H9 (cell line): ENCODE results near the gene PIGW. TPM values are rescaled to one million over a fixed set of nuclear protein-coding genes. Genes with fewer than 3 reads are reported as not detected.

Experiments
- DNase-seq: peaks from one replicate; pipeline ENCODE4 v3.0.0-alpha.2; 2017
- H2AFZ ChIP-seq: one replicate; pipeline ENCODE4 v1.6.1; 2013; ENCODE audit warnings: mild to moderate bottlenecking, low read length, control low read depth, moderate library complexity
- H2AK5ac ChIP-seq: 2 replicates; pipeline ENCODE4 v1.6.1; 2013; ENCODE audit warnings: low read length, control low read depth, mixed read lengths; ENCODE audit not compliant: insufficient read length
- H2BK120ac ChIP-seq: one replicate; pipeline ENCODE4 v1.6.1; 2013; ENCODE audit warnings: low read depth, mild to moderate bottlenecking, low read length, control low read depth, inconsistent platforms; ENCODE audit not compliant: poor library complexity, severe bottlenecking
- H2BK12ac ChIP-seq: 2 replicates; pipeline ENCODE4 v1.6.1; 2013; ENCODE audit warnings: low read length, control low read depth, mixed read lengths, low read depth; ENCODE audit not compliant: insufficient read length
- H2BK15ac ChIP-seq: 2 replicates; pipeline ENCODE4 v1.6.1; 2013; ENCODE audit warnings: low read depth, low read length, control low read depth
- H2BK20ac ChIP-seq: one replicate; pipeline ENCODE4 v1.6.1; 2013; ENCODE audit warnings: low read depth, mild to moderate bottlenecking, low read length, control low read depth, inconsistent platforms; ENCODE audit not compliant: poor library complexity, severe bottlenecking
- H2BK5ac ChIP-seq: 2 replicates; pipeline ENCODE4 v1.6.1; 2013; ENCODE audit warnings: low read length, control low read depth, mixed read lengths; ENCODE audit not compliant: insufficient read length
- H3K14ac ChIP-seq: 2 replicates; pipeline ENCODE4 v1.6.1; 2013; ENCODE audit warnings: low read length, control low read depth; ENCODE audit not compliant: insufficient read depth
- H3K18ac ChIP-seq: 2 replicates; pipeline ENCODE4 v1.6.1; 2013; ENCODE audit warnings: low read depth, mild to moderate bottlenecking, mixed read lengths, low read length, control low read depth; ENCODE audit not compliant: insufficient read length
- H3K23ac ChIP-seq: 2 replicates; pipeline ENCODE4 v1.6.1; 2013; ENCODE audit warnings: low read length, control low read depth, mixed read lengths, low read depth; ENCODE audit not compliant: insufficient read length
- H3K23me2 ChIP-seq: 2 replicates; pipeline ENCODE4 v1.6.1; 2013; ENCODE audit warnings: low read depth, mild to moderate bottlenecking, mixed read lengths, low read length, control low read depth; ENCODE audit not compliant: insufficient read length, poor library complexity, severe bottlenecking
- H3K27ac ChIP-seq: 2 replicates; pipeline ENCODE4 v1.5.1; 2013; ENCODE audit warnings: low read length, control low read depth, mixed read lengths, low read depth; ENCODE audit not compliant: insufficient read length
- H3K27me3 ChIP-seq: 2 replicates; pipeline ENCODE4 v1.6.1; 2013; ENCODE audit warnings: low read length, control low read depth, inconsistent platforms; ENCODE audit not compliant: insufficient read depth
- H3K4ac ChIP-seq: 2 replicates; pipeline ENCODE4 v1.6.1; 2013; ENCODE audit warnings: low read depth, mild to moderate bottlenecking, control low read depth, inconsistent platforms, low read length, moderate library complexity
- H3K4me1 ChIP-seq: 2 replicates; pipeline ENCODE4 v1.6.1; 2013; ENCODE audit warnings: low read length, control low read depth, inconsistent platforms; ENCODE audit not compliant: insufficient read depth
- H3K4me2 ChIP-seq: 2 replicates; pipeline ENCODE4 v1.6.1; 2013; ENCODE audit warnings: low read length, control low read depth, mixed read lengths; ENCODE audit not compliant: insufficient read length, insufficient read depth
- H3K56ac ChIP-seq: 2 replicates; pipeline ENCODE4 v1.6.1; 2013; ENCODE audit warnings: low read depth, mild to moderate bottlenecking, mixed read lengths, low read length, control low read depth; ENCODE audit not compliant: insufficient read length
- H3K79me1 ChIP-seq: 2 replicates; pipeline ENCODE4 v1.6.1; 2013; ENCODE audit warnings: low read depth, mild to moderate bottlenecking, moderate library complexity, low read length, control low read depth, inconsistent platforms; ENCODE audit not compliant: insufficient read depth, poor library complexity, severe bottlenecking
- H3K79me2 ChIP-seq: 2 replicates; pipeline ENCODE4 v1.6.1; 2013; ENCODE audit warnings: low read length, control low read depth, inconsistent platforms; ENCODE audit not compliant: insufficient read depth
- H3K9ac ChIP-seq: 2 replicates; pipeline ENCODE4 v1.6.1; 2013; ENCODE audit warnings: low read length, control low read depth, mixed read lengths; ENCODE audit not compliant: insufficient read length; ENCODE audit errors: extremely low read depth
- H3K9me3 ChIP-seq: one replicate; pipeline ENCODE4 v1.6.1; 2013; ENCODE audit warnings: low read depth, low read length, inconsistent platforms; ENCODE audit not compliant: control insufficient read depth
- H3T11ph ChIP-seq: one replicate; pipeline ENCODE4 v1.6.1; 2013; ENCODE audit warnings: mild to moderate bottlenecking, low read length, control low read depth, inconsistent platforms
- H4K20me1 ChIP-seq: one replicate; pipeline ENCODE4 v1.6.1; 2013; ENCODE audit not compliant: control insufficient read depth, insufficient read length, insufficient read depth
- H4K5ac ChIP-seq: 2 replicates; pipeline ENCODE4 v1.6.1; 2013; ENCODE audit warnings: low read depth, mild to moderate bottlenecking, mixed read lengths, low read length, control low read depth; ENCODE audit not compliant: insufficient read length
- H4K8ac ChIP-seq: replicated peaks from 2 replicates; pipeline ENCODE4 v1.6.1; 2013; ENCODE audit warnings: low read length, control low read depth, mixed read lengths, low read depth; ENCODE audit not compliant: insufficient read length
- H4K91ac ChIP-seq: 2 replicates; pipeline ENCODE4 v1.6.1; 2013; ENCODE audit warnings: low read depth, mild to moderate bottlenecking, moderate library complexity, mixed read lengths, low read length, control low read depth; ENCODE audit not compliant: insufficient read length
- H3K27ac Mint-ChIP-seq, 3 experiments: 2 replicates in 2 of 3; 3 replicates in 1 of 3; pipeline ENCODE4 v1.8.0; 2020 to 2021; ENCODE audit warnings: mixed read lengths in 3 of 3, mild to moderate bottlenecking in 1 of 3, moderate library complexity in 1 of 3
- H3K27me3 Mint-ChIP-seq: 2 replicates; pipeline ENCODE4 v1.8.0; 2021; ENCODE audit warnings: low read depth, mild to moderate bottlenecking, moderate library complexity, mixed read lengths
- H3K36me3 Mint-ChIP-seq, 3 experiments: 2 replicates in 2 of 3; 3 replicates in 1 of 3; pipeline ENCODE4 v1.8.0; 2020 to 2021; ENCODE audit warnings: low read depth in 3 of 3, mixed read lengths in 3 of 3; ENCODE audit not compliant: insufficient read depth in 1 of 3
- H3K4me1 Mint-ChIP-seq, 2 experiments: 2 replicates each; pipeline ENCODE4 v1.8.0; 2020; ENCODE audit warnings: mixed read lengths in 2 of 2
- H3K4me3 Mint-ChIP-seq, 2 experiments: 2 replicates in 1 of 2; 3 replicates in 1 of 2; pipeline ENCODE4 v1.8.0; 2020 to 2021; ENCODE audit warnings: mild to moderate bottlenecking in 2 of 2, mixed read lengths in 2 of 2, moderate library complexity in 1 of 2
- H3K9me3 Mint-ChIP-seq, 2 experiments: 2 replicates in 1 of 2; 3 replicates in 1 of 2; pipeline ENCODE4 v1.8.0; 2020; ENCODE audit warnings: mild to moderate bottlenecking in 2 of 2, mixed read lengths in 2 of 2, moderate library complexity in 1 of 2
- CTCF ChIP-seq: fragments of 200-600 bp; sonication (generic); conservative IDR thresholded peaks from 3 replicates; pipeline ENCODE4 v1.8.0; 2021; ENCODE audit warnings: antibody characterized with exemption, mild to moderate bottlenecking
- WGBS: extraction: QIAGEN DNeasy Blood & Tissue Kit; methylation state at CpG from one replicate; pipeline ENCODE4 v1.1.7; 2013; ENCODE audit warnings: missing lambda C conversion rate, low lambda C conversion rate, mixed read lengths; ENCODE audit not compliant: insufficient read length; ENCODE audit errors: extremely low coverage; 5-methylcytosine and 5-hydroxymethylcytosine counted together
- total RNA-seq: library from RNA; stranded (reverse); gene quantifications from 2 replicates; pipeline ENCODE4 v1.2.1, GENCODE V29; 2021

PIGW gene
- total RNA-seq, 1 experiment from 2014 or later, result 26.2 TPM

- Mint-ChIP-seq H3K4me3 (no peak overlapping the region), H3K27ac (no peak overlapping the region), H3K4me1 (no peaks in the 10 kb centered on the region), H3K36me3 (peaks cover 40 to 86% (median 85%) of the 10 kb centered on the region in 3 experiments; a peak in 6 of 7 replicates), H3K9me3 (no peaks in the 10 kb centered on the region), H3K27me3 (no peaks in the 10 kb centered on the region; the same call in 1 of the 2 replicates)
- DNase-seq, result no peak
- H3T11ph ChIP-seq, result no peak overlapping the region
- WGBS, result no CpG with 5 or more reads among the region's 5 CpGs
- no peak overlapping the region for H4K8ac ChIP-seq
- no peak overlapping the region for H2BK120ac ChIP-seq
- H2BK20ac ChIP-seq, result no peak overlapping the region
- H2BK15ac ChIP-seq, result no peak overlapping the region
- H3K23me2 ChIP-seq, result no peaks in the 10 kb centered on the region
- no peak overlapping the region for H3K9ac ChIP-seq
- H2BK5ac ChIP-seq, result no peak overlapping the region
- no peak overlapping the region for H3K23ac ChIP-seq
- H2AFZ ChIP-seq, result no peak overlapping the region
- no peak for TF ChIP-seq CTCF
- no peak overlapping the region for H3K18ac ChIP-seq
- no peak overlapping the region for H4K91ac ChIP-seq
- H3K79me2 ChIP-seq, result no peaks in the 10 kb centered on the region
- no peak overlapping the region for H2BK12ac ChIP-seq
- H3K79me1 ChIP-seq, result no peaks in the 10 kb centered on the region
- H2AK5ac ChIP-seq, result no peak overlapping the region
- H3K9me3 ChIP-seq, result no peaks in the 10 kb centered on the region
- no peak overlapping the region for H3K4ac ChIP-seq
- no peak overlapping the region for H3K56ac ChIP-seq
- peaks cover 2% of the 10 kb centered on the region for H4K20me1 ChIP-seq
- no peak overlapping the region for H3K27ac ChIP-seq
- no peak overlapping the region for H3K14ac ChIP-seq
- no peaks in the 10 kb centered on the region for H3K27me3 ChIP-seq
- H3K4me1 ChIP-seq, result no peaks in the 10 kb centered on the region
- H3K4me2 ChIP-seq, result no peak overlapping the region
- H4K5ac ChIP-seq, result no peak overlapping the region
These were observed 30.6 kb upstream of the PIGW start for GRCh38 chr17:36504156-36504545.
